CD1c-positive myeloid dendritic cell (primary cell): ENCODE data around the gene GNS.

Experiments
- DNase-seq: peaks from one replicate; pipeline ENCODE4 v3.0.0-alpha.2; 2016; ENCODE audit errors: extremely low spot score

The GNS gene

GRCh38 chr12:64674367-64674922, 84.8 kb downstream of the GNS start:
- DNase-seq: no peak

- no peak for DNase-seq
Measured at GRCh38 chr12:64673490-64674169, 85.6 kb downstream of the GNS start.

GRCh38 chr12:64672925-64673409, 86.2 kb downstream of the GNS start:
- DNase-seq: peak; percentile 32

GRCh38 chr12:64671681-64672080, 87.5 kb downstream of the GNS start:
- no peak for DNase-seq

GRCh38 chr12:64670919-64671639, 88.1 kb downstream of the GNS start:
- no peak for DNase-seq

GRCh38 chr12:64670019-64670418, 89.2 kb downstream of the GNS start:
- DNase-seq: no peak

- peak; percentile 37 for DNase-seq
Measured at GRCh38 chr12:64669270-64669842, 89.8 kb downstream of the GNS start.

GRCh38 chr12:64667793-64668192, 91.4 kb downstream of the GNS start:
- DNase-seq: no peak

GRCh38 chr12:64666054-64666914, 92.9 kb downstream of the GNS start:
- no peak for DNase-seq

GRCh38 chr12:64665514-64665913, 93.7 kb downstream of the GNS start:
- DNase-seq: no peak
